Sigmoid colon (tissue), 3 donors: ENCODE results near the gene ADARB2.

Experiments
- CTCF ChIP-seq, 4 experiments: fragments of 450-650 bp in 3 of 4; fragments of 200-600 bp in 1 of 4; IDR thresholded peaks; one replicate each; pipeline ENCODE4 v1.5.1; 2016 to 2019; ENCODE audit warnings: antibody characterized with exemption in 4 of 4, mild to moderate bottlenecking in 3 of 4, moderate library complexity in 2 of 4
- POLR2A ChIP-seq, 2 donors: fragments of 450-650 bp; IDR thresholded peaks; one replicate each; pipeline ENCODE4 v1.6.1; 2016; ENCODE audit warnings: antibody characterized with exemption in 2 of 2, mild to moderate bottlenecking in 2 of 2, moderate library complexity in 2 of 2

GRCh38 chr10:1605121-1605520, 132.2 kb downstream of the ADARB2 start:
- TF ChIP-seq CTCF (IDR thresholded peaks at IDR 0.05) (no peak), POLR2A (IDR thresholded peaks at IDR 0.05) (no peak)
